RCC 7860 (cell line): ENCODE results near the gene EZR.

Experiments used
- DNase-seq: peaks from one replicate; pipeline ENCODE4 v3.0.0-alpha.2; 2015; ENCODE audit warnings: low spot score
- FAIRE-seq: peaks from 2 replicates; lab custom pipeline; 2012; peaks lifted over from hg19 to GRCh38; lab: Jason Lieb, UNC

EZR gene

DNA sequence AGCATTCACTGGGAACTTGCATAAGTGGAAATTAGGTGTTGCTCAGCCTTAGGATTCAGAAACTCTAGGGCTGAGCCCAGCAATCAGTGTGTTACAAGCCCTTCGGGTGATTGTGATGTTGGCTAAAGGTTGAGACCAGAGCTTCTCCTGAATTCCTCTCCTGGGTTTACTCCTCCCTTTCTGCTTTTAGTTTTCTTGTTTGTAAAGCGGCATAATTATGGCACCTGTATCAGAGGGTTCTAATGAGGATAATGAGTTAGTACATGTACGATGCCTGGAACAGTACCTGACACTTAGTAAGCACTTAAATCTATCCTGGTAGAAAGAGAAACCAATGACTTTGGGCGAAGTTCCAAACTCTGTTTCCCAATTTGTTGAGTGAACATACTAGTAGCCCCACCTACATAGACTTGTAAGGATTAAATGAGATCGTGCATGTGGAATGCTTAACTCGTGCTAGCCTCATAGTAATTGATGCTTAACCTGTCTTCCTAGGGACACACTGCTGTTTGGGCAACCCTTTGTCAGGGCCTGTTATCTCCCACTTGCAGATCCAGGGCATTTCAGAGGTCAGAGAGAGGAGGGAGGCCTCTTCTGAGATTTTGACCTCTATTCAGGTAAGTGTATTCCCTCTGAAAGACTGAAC lies 932 bp upstream of the EZR start:
- FAIRE-seq (no peak), DNase-seq (no peak)

DNA sequence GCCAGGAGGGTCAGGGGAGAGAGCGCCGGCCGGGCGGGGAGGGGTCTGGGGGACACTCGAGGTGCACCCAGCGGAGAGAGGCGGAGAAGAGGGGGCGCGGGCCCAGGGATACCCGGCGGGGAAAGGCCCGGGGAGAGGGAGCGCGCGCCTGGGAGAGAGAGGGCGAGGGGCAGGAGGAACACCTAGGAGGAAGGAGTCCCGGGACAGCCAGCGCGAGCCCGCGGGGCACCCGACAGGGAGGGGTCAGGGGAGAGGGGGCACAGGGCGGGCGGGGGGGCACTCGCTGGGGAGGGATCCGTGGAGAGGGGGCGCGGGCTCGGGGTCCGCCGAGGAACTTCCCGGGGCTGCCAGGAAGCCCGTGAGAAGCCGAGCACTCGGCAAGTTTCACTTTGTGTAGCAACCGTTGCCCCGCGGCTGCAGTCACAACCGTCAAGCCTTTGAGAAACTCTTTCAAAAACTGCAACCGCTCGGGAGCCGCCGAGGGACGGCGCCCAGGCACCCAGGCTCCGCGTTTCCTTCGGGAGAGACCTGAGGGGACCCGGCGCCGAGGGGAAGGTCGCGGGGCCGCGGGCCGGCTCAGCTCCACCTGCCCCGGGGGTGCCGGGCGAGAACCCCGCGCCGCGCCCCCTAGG lies 471 bp downstream of the EZR start:
- no peak for FAIRE-seq
- peak; percentile 35 for DNase-seq

DNA sequence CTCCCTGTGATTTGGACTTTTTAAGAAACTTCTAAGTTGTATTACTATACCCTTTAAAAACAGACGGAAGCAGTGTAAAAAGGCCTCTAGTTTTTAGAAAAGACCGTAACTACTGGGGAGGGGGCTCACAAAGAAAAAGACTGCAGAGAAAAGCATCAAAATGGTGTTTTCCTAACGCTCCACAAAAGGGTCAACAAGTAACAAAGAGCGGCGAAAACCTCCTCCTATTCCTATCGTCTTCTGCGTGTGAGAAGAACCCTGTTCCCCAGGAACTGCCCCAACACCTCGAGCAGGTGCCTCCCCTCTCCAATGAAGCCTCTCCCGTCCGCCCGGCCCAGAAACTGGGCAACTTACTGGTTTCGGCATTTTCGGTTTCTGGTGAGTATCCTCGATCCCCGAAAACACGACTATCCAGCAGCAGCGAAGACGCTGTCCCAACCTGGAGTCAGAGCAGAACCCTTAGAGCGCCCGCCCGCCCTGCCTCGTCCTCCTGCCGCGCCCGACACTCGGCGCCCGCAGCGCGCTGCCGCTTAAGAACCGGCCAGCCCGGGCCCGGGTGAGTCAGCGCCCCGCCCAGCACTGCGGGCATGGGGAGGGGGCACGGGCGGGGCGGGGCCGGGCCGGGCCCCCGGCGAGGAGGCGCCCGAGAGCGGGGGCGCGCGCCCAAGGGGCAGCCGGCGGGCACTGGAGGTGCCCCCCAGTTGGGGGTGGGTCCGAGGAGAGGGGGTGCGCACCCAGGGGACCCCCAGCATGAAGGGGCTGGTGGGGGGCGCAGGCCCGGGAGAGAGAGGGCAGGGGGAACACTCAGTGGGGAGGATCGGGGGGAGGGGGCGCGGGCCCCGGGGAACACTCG lies 1.2 kb downstream of the EZR start:
- no peak for FAIRE-seq

DNA sequence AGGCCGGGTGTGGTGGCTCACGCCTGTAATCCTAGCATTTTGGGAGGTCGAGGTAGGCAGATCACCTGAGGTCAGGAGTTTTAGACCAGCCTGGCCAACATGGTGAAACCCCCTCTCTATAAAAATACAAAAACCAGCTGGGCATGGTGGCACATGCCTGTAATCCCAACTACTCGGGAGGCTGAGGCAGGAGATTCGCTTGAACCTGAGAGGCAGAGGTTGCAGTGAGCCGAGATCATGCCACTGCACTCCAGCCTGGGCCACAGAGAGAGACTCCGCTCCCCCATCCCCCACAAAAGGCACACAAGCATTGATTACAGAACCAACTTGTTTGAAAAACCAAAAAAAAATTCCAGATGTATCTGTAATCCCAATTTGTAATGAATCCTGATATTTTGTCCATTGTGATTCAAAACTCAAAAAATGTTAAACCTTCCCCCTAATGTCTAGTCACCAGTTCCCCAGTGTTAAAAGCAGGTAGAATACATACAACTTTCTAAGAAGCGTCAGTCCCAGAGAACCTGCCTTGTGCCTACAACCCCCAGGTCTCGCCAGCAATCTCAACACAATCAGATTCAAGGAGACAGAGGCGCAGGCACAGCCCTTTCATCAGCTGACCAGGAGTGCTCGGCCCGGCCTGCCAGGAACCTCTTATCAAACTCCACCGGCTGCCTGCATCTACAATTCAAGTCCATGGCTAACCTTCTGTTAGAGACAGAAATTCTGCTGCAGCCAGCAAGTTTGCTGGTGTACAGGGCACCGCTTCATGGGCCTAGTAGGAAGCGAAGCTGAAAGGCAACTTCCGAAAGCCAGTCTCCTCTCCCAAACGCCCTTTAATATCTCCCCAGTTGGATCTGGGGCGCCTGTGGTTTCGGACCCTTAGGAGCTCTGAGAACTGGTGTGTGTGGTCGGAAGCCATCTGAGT lies 2.1 kb downstream of the EZR start:
- no peak for FAIRE-seq
- peak; percentile 29 for DNase-seq

More for the DNA sequence above, 1.2 kb downstream of the EZR start:
- peak; percentile 56 for DNase-seq

- DNase-seq, result peak; percentile 35
These were observed 2.8 kb downstream of the EZR start for GRCh38 chr6:158816329-158816728.

GRCh38 chr6:158815907-158816306 lies 3.3 kb downstream of the EZR start:
- DNase-seq, result no peak
- FAIRE-seq, result no peak

More at GRCh38 chr6:158816329-158816728, 2.8 kb downstream of the EZR start:
- FAIRE-seq, result peak; percentile 5

- FAIRE-seq (no peak), DNase-seq (peak; percentile 53)
These were observed 3.8 kb downstream of the EZR start for GRCh38 chr6:158815379-158815724.

DNA sequence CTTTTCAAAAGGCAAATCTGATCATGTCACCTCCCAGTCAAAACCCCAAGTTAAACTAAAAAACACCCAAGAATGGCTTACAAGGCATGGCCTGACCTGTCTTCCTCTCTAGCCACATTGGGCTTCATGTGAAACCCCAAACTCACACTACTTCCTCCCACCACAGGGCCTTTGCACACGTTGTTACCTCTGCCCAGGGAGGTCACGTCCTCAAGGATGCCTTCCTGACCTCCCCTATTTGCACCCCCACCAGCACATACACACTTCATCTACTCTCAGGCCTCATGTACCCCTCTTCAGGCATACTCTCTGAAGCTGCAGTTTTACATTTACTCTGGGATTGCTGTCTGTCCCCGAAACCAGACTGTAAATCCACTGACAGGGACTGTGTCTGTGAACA lies 6.1 kb downstream of the EZR start:
- DNase-seq, result no peak
- no peak for FAIRE-seq

GRCh38 chr6:158812611-158813010 lies 6.6 kb downstream of the EZR start:
- DNase-seq, result no peak
- FAIRE-seq, result no peak

DNA sequence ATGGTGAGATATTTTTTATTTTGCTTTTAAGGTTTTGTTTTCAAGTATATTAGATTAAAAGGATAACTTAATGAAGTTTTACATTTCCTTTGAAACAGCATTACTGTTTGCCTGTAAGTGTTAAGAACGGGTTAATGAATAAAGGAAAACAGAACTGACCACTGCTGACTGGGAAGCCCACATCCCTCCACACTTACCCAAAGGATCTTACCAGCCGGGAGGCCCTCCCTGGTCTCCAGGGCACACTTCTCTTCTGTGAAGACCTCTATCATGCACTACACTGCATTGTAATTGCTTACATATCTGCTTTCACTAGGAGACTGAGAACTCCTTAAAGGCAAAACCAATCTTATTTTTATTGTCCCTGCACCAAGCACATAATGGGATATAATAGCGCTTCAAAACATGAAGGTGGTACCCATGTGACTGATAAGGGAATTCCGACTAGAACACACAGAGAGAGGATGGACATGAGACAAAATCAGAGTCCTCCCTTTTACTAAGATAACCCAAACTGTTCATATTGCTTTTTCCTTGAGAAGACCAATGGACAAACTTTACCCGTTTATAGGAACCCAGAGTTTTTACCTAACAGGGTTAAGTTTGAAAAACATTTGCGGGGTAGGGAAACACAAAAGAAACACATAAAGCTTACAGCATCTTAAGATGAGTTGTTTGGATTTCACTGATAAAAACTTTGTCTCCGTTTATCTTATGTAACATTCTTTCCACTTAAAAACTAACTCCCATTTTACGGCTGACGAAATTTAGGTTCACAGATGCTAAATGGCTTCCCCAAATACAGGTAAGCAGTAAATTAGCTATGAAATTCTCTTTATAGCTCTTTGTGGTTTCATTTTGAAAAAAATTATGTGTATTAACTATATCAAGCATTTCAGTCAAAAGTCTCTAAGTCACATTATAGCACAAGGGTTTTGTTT lies 8.7 kb downstream of the EZR start:
- no peak for FAIRE-seq
- no peak for DNase-seq

- DNase-seq (no peak), FAIRE-seq (no peak)
These were observed 10.1 kb downstream of the EZR start for GRCh38 chr6:158808941-158809678.

DNA sequence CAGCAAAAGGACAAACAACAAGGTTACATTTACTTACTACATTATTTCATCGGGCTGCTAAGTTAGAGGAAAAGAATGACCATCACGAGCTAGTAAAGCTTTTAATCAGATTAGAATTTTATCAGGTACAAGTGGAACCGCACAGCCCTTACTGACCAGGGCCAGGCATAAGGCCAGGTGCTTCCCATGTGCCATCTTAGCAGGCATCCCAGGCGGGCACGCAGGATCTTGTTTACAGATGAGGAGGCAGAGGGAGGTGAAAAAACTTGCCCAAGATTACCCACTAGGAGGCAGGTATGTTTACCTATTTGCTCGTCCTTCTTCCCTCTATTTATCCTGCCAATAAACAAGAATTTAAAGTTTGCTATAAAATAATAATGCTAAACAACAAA lies 10.7 kb downstream of the EZR start:
- FAIRE-seq, result no peak
- no peak for DNase-seq

DNA sequence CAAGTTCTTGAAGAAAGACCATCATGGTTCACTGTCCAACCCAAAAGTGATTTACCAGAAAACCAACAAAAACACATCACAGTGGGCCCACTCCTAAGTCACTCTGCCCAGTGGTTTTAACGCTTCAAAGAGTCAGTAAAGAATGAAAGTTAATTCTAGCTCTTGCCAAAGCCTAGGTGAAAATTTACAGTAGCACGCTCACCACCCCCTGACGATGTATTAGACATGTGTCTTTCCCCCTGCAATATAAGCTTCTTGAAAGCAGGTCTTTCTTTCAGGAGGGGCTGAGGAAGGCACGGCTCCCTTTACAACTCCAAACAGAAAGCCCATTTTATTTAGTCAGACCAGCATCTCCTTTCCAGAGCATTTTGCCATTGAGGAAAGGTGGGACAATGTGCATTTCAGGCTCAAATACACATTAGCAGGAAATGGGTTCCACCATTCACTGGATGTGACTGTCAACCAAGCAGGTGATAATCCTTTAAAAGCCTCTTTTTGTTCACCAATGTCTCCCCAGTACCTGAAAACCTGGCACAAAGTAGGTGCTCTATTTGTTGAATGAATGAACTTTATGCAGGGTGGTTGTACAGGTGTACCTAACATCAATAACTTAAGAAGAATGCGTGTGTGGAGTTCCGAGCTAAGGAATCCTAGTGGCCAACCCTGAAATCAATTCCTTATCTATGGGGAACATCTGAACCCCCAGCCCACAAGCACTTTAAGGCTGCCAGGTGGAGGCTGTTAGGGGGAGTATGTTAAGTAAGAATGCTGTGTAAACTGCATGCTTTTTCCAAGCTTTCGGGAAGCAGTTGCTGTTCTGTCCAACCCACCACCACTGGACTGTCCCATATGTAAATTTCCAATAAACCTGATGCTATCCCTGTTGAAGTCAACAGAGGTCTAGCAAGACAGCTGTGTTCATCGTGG lies 11.4 kb downstream of the EZR start:
- no peak for DNase-seq
- FAIRE-seq, result no peak

- no peak for FAIRE-seq
- no peak for DNase-seq
These were observed 13.3 kb downstream of the EZR start for GRCh38 chr6:158805698-158806377.

DNA sequence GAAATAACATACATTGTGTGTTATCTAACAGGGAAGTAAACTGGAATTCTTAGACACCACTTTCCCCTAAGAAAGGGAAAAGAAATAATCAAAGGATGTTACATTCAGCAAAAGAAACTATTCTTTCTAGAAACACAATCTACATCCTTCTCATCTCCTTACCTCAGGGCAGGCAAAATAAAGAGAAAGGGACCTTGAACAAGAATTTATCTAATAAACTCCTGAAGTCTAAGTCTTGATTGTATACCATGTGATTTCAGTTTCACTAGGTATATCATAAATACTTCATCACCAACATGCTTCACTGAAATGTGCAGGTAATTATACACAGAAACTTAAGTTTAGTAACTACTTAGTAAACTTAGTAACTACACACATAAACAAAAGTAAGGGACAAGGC lies 15.0 kb downstream of the EZR start:
- DNase-seq (no peak), FAIRE-seq (no peak)

GRCh38 chr6:158803733-158804143 lies 15.4 kb downstream of the EZR start:
- FAIRE-seq (no peak), DNase-seq (no peak)

GRCh38 chr6:158801655-158802294 lies 17.4 kb downstream of the EZR start:
- no peak for FAIRE-seq
- DNase-seq, result no peak
